Endothelial cell of umbilical vein (primary cell): ENCODE results near the gene JARID2. TPM values are rescaled to one million over a fixed set of nuclear protein-coding genes. Genes with fewer than 3 reads are reported as not detected.

ENCODE experiments used
- BruUV-seq: library from RNA; stranded (reverse); fragments of 400-500 nt; replicated peaks from 2 replicates; lab custom pipeline; 2021; lab: Mats Ljungman, UMichigan
- CTCF ChIA-PET: fragments of 300-600, 350-600 bp; sonication (Branson Sonifier 250); formaldehyde crosslinking; loops from one replicate; lab custom pipeline; 2021; ENCODE audit warnings: antibody characterized with exemption, inconsistent platforms; lab: Charles Lee
- POLR2A ChIA-PET: fragments of 300-600, 350-600 bp; sonication (Branson Sonifier 250); formaldehyde crosslinking; loops from one replicate; lab custom pipeline; 2021; ENCODE audit warnings: antibody characterized with exemption, inconsistent platforms; lab: Charles Lee
- DNase-seq: peaks from one replicate; pipeline ENCODE4 v3.0.0-alpha.2; 2011; ENCODE audit warnings: low read depth, low spot score
- FAIRE-seq: peaks from 2 replicates; lab custom pipeline; 2011; peaks lifted over from hg19 to GRCh38; lab: Jason Lieb, UNC
- H2AFZ ChIP-seq: 2 replicates; pipeline ENCODE4 v1.6.0; 2012; ENCODE audit warnings: low read depth, low read length, control low read depth, inconsistent platforms
- H3K27ac ChIP-seq: 2 replicates; pipeline ENCODE4 v1.5.1; 2011; ENCODE audit warnings: low read depth, mild to moderate bottlenecking, control low read depth, low read length, moderate library complexity; ENCODE audit not compliant: insufficient read depth
- H3K27me3 ChIP-seq, 2 experiments: 2 replicates each; pipeline versions ENCODE4 v1.6.0 to v1.6.1; 2011; ENCODE audit warnings: low read length in 2 of 2, mixed read lengths in 1 of 2; ENCODE audit not compliant: control insufficient read depth in 2 of 2, insufficient read depth in 2 of 2
- H3K36me3 ChIP-seq, 2 experiments: 2 replicates in 1 of 2; 3 replicates in 1 of 2; pipeline ENCODE4 v1.5.1; 2011; ENCODE audit warnings: low read length in 2 of 2, mild to moderate bottlenecking in 1 of 2, moderate library complexity in 1 of 2; ENCODE audit not compliant: control insufficient read depth in 2 of 2, insufficient read depth in 2 of 2; ENCODE audit errors: extremely low read depth in 1 of 2
- H3K4me1 ChIP-seq: 3 replicates; pipeline ENCODE4 v1.5.1; 2011; ENCODE audit warnings: mild to moderate bottlenecking, low read length; ENCODE audit not compliant: control insufficient read depth, insufficient read depth; ENCODE audit errors: extremely low read depth
- H3K4me2 ChIP-seq: 2 replicates; pipeline ENCODE4 v1.6.1; 2011; ENCODE audit warnings: low read length, control low read depth, mixed read lengths; ENCODE audit not compliant: insufficient read depth
- H3K4me3 ChIP-seq, 3 experiments: fragments of 200-600 bp in 1 of 3; sonication (generic), shearing (Covaris generic) in 1 of 3; replicated peaks in 1 of 3; 2 replicates each; pipeline ENCODE4 v1.5.1; 2011 to 2016; ENCODE audit warnings: control low read depth in 3 of 3, low read length in 3 of 3, mild to moderate bottlenecking in 2 of 3, inconsistent platforms in 1 of 3, low read depth in 1 of 3, moderate library complexity in 1 of 3; ENCODE audit not compliant: insufficient read depth in 1 of 3
- H3K79me2 ChIP-seq: 2 replicates; pipeline ENCODE4 v1.6.0; 2012; ENCODE audit warnings: low read length, inconsistent platforms; ENCODE audit not compliant: control insufficient read depth, insufficient read depth
- H3K9ac ChIP-seq: replicated peaks from 2 replicates; pipeline ENCODE3; 2011; ENCODE audit warnings: low read length, control low read depth; ENCODE audit not compliant: insufficient read depth; ENCODE audit errors: extremely low read depth
- H3K9me1 ChIP-seq: replicated peaks from 3 replicates; pipeline ENCODE4 v1.6.0; 2011; ENCODE audit warnings: mild to moderate bottlenecking, low read length; ENCODE audit not compliant: control insufficient read depth, insufficient read depth; ENCODE audit errors: extremely low read depth
- H3K9me3 ChIP-seq: replicated peaks from 2 replicates; pipeline ENCODE4 v1.5.1; 2012; ENCODE audit warnings: low read length, inconsistent platforms; ENCODE audit not compliant: control insufficient read depth, insufficient read depth
- H4K20me1 ChIP-seq: replicated peaks from 2 replicates; pipeline ENCODE3; 2011; ENCODE audit warnings: mild to moderate bottlenecking, low read length; ENCODE audit not compliant: control insufficient read depth, insufficient read depth; ENCODE audit errors: extremely low read depth
- CTCF ChIP-seq, 2 donors: IDR thresholded peaks; 1 replicate in 1 of 2; 2 replicates in 1 of 2; pipeline ENCODE4 v1.5.1; 2011; ENCODE audit warnings: low read length in 2 of 2, mild to moderate bottlenecking in 2 of 2, moderate library complexity in 2 of 2, control low read depth in 1 of 2, inconsistent platforms in 1 of 2, low read depth in 1 of 2; ENCODE audit not compliant: insufficient read depth in 1 of 2; ENCODE audit errors: extremely low read depth in 1 of 2
- EZH2 ChIP-seq: IDR thresholded peaks from 2 replicates; pipeline ENCODE4 v1.6.1; 2012; ENCODE audit warnings: borderline replicate concordance, low read depth, mild to moderate bottlenecking, moderate library complexity, low read length, inconsistent platforms; ENCODE audit not compliant: severe bottlenecking
- GATA2 ChIP-seq: IDR thresholded peaks from 2 replicates; pipeline ENCODE4 v1.7.0; 2011; ENCODE audit warnings: low read depth, mild to moderate bottlenecking, moderate library complexity, mixed read lengths, low read length; ENCODE audit not compliant: insufficient read length, insufficient read depth
- JUN ChIP-seq: IDR thresholded peaks from 2 replicates; pipeline ENCODE4 v1.6.1; 2011; ENCODE audit warnings: borderline replicate concordance, low read depth; ENCODE audit not compliant: insufficient read length, insufficient read depth
- MAX ChIP-seq: IDR thresholded peaks from 2 replicates; pipeline ENCODE4 v1.6.1; 2011; ENCODE audit not compliant: insufficient read depth, insufficient read length
- MYC ChIP-seq: IDR thresholded peaks from one replicate; pipeline ENCODE4 v1.6.1; 2011; ENCODE audit warnings: mild to moderate bottlenecking, low read depth, low read length
- POLR2A ChIP-seq: IDR thresholded peaks from 2 replicates; pipeline ENCODE4 v1.6.1; 2012; ENCODE audit warnings: low read depth, mild to moderate bottlenecking, control low read depth, low read length
- POLR2AphosphoS5 ChIP-seq: IDR thresholded peaks from 2 replicates; pipeline ENCODE4 v1.6.1; 2012; ENCODE audit warnings: low read depth, mild to moderate bottlenecking, control low read depth, low read length, moderate library complexity; ENCODE audit not compliant: insufficient read depth
- dilution Hi-C: fragments of 300-500 bp; cut with MboI; formaldehyde crosslinking; loops from one replicate; pipeline ENCODE4 v1.15.0; 2019; ENCODE audit warnings: low sequenced_read_pairs; ENCODE audit not compliant: extremely low pct_ligation_motif_present
- intact Hi-C: fragments of 100-400 bp; cut with micrococcal nuclease; formaldehyde crosslinking; loops from one replicate; pipeline ENCODE4 v1.10.0; 2022
- polyA plus RNA-seq, 4 experiments: library from polyadenylated mRNA; depleted of rRNA in 3 of 4; stranded (reverse) in 3 of 4; unstranded in 1 of 4; fragments of >200 nt; gene quantifications; 2 replicates each; pipeline versions ENCODE4 v1.2.1 to v1.2.3, GENCODE V29; 2011 to 2012; ENCODE audit warnings: missing spikeins in 1 of 4
- total RNA-seq: library from RNA; stranded (reverse); gene quantifications from 2 replicates; pipeline ENCODE4 v1.2.3, GENCODE V29; 2021

Gene JARID2
- total and polyA plus RNA-seq, 2 donors (not counting 3 experiments of a cell fraction or from before 2014, with no cell fraction given) = 2.9 to 10.6 TPM

- dilution Hi-C loops (no loop called here), intact Hi-C loops (no loop called here)
- ChIA-PET CTCF (interaction anchor here (2.4 kb wide), 1 partner anchor 10 kb away, joined by 5 read pairs; no protein-coding TSS in a partner anchor), POLR2A (no interaction called here)
- FAIRE-seq (no peak), DNase-seq (no peak)
- peaks cover 2% of the 10 kb centered on the region for H3K79me2 ChIP-seq
- no peaks in the 10 kb centered on the region for H3K27me3 ChIP-seq
- no peak overlapping the region for H2AFZ ChIP-seq
- no peak for TF ChIP-seq POLR2AphosphoS5
- no peak for TF ChIP-seq JUN
- TF ChIP-seq CTCF (IDR thresholded peaks at IDR 0.05; ENCODE audit: extremely low read depth in 1 of 2, insufficient read depth in 1 of 2, low read depth in 1 of 2, low read length in 2 of 2) = no peak
- no peak for TF ChIP-seq EZH2
- no peak for TF ChIP-seq POLR2A
- TF ChIP-seq MAX = no peak
- no peak for TF ChIP-seq GATA2
- no peak for TF ChIP-seq MYC
- no TSS peak for BruUV-seq
- no peak overlapping the region for H3K4me3 ChIP-seq
- no peaks in the 10 kb centered on the region for H3K9me3 ChIP-seq
- no peaks in the 10 kb centered on the region for H3K36me3 ChIP-seq
- no peak overlapping the region for H3K4me2 ChIP-seq
- H3K9ac ChIP-seq = no peak overlapping the region
- H3K27ac ChIP-seq = no peak overlapping the region
- H4K20me1 ChIP-seq = peaks cover 4% of the 10 kb centered on the region
- no peaks in the 10 kb centered on the region for H3K9me1 ChIP-seq
- peaks cover 5% of the 10 kb centered on the region for H3K4me1 ChIP-seq
Measured at GRCh38 chr6:15344831-15345230, 99.0 kb downstream of the JARID2 start.
